GF-D8 (cell line): ENCODE results near the gene NOSIP.

Source experiments
- DNase-seq: peaks from one replicate; lab custom pipeline; 2025; lab: John Stamatoyannopoulos, UW

Gene NOSIP

GRCh38 chr19:49570997-49571676 lies 9.2 kb downstream of the NOSIP start:
- DNase-seq, result peak; percentile 2

GRCh38 chr19:49570138-49570856 lies 10.1 kb downstream of the NOSIP start:
- DNase-seq, result peak; percentile 56

- DNase-seq, result peak; percentile 40
These were observed 12.4 kb downstream of the NOSIP start for GRCh38 chr19:49567861-49568441.

GRCh38 chr19:49566302-49566701 lies 14.1 kb downstream of the NOSIP start:
- no peak for DNase-seq

- DNase-seq, result no peak
These were observed 15.1 kb downstream of the NOSIP start for GRCh38 chr19:49565261-49565660.

- DNase-seq, result no peak
These were observed 15.7 kb downstream of the NOSIP start for GRCh38 chr19:49564616-49565045.

DNA sequence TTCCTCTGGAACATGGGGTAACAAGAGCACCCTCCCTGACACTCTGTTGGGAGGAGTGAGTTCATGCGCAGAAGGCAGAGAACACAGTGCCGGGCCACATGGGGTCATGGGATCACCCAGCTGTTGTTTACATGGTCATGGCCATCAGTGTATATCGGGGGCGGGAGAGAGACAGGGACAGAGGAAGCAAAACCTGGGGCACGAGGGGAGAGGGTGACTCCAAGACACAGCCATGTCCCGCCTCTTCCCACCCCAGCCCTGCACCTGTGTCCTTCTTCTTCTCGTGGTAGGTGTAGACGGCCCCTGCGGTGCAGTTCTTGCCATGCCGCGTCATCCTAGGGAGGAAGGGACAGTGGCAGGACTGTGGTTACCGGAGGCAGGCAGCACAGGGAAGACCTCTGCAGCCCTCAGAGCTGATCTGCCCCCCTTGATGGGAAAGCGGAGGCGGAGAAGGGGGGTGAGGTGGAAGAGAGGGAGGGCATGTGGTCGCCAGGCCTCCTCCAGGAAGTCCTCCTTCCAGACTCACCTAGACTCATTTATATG lies 19.9 kb downstream of the NOSIP start:
- no peak for DNase-seq

DNA sequence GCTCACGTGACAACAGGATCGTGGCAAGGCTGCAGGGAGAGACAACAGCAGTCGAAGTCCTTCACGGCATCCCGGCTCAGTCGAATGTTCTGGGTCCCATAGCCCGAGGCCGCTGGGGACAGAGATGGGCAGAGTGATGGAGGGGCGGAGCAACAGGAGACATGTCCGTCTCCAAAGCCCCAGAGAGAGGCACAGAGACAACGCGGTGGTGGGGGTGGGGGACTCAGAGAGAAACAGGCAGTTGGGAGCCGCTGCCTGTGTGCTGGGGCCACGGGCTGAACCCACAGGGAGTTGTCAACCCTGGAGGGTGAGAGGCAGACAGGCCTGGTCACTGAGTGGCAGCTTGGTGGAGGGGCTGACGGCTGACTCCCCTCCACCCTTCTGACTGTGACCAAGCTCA lies 20.4 kb downstream of the NOSIP start:
- DNase-seq, result no peak

- no peak for DNase-seq
These were observed 20.9 kb downstream of the NOSIP start for GRCh38 chr19:49559443-49559842.

DNA sequence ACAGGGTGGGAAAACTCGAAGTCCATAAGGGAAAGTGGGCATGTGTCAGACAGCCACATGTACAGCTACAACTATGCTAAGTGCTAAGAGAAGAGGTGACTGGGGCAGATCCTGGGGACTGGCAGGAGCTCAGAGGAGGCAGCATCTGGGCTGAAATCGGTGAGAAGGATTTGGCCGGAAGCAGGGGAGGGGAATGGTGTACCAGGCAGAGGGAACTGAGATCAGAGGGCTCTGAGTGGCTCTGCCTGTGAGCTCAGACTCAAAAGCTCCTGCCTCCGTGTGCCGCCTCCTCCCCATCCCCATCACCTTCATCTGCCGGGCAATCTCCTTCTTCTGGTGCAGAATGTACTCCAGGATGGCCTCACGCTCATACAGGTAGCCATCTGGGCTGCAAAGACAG lies 21.8 kb downstream of the NOSIP start:
- DNase-seq, result no peak

DNA sequence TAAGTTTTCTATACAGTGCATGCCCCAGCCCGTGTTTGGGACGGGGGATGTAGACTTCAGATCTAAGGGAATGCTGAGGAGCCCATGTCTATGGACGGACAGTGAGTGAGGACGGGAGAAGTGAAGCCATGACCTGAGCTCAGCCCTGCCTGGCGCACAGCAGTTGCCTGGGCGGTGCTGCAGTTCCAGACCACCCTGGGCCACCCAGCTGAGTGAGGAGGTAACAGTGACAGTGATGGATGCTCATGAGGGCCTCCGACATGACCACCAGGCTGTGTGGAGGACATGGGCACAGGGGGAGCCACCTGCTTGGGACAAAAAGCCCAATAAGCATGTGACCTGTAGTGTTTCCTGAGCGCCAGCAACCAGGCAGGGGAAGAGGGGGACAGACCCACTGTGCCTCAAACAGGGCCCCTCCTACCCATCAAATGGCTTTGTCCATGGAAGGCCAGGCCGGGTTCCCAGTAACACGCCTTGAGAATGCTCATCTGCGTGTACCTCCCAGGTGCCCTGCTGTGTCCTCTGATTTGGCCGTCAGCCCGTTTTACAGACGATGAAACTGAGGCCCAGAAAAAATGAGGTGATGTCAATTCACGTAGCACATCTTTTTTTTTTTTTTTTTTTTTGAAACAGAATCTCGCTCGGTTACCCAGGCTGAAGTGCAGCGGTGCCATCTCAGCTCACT lies 22.6 kb downstream of the NOSIP start:
- no peak for DNase-seq

GRCh38 chr19:49556412-49557398 lies 23.7 kb downstream of the NOSIP start:
- DNase-seq, result no peak

- DNase-seq, result no peak
These were observed 24.6 kb downstream of the NOSIP start for GRCh38 chr19:49555600-49556411.

- DNase-seq, result no peak
These were observed 25.6 kb downstream of the NOSIP start for GRCh38 chr19:49554701-49555181.

GRCh38 chr19:49553451-49554271 lies 26.7 kb downstream of the NOSIP start:
- DNase-seq, result no peak

DNA sequence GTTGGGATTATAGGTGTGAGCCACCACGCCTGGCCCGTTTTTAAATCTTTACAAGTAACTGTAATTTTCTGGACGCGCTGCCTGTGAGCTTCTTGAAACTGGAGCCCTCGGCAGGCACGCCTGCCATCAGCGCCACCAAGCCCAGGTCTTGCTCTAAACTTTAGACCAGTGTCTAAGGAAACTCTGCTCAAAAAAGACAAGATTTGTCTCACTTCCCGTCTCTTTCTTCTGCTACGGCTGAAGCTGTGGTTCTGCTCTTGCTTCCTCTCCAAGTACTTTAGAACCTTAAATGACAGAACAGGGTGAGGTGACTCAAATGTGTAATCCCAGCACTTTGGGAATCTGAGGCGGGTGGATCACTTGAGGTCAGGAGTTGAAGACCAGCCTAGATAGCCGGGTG lies 27.6 kb downstream of the NOSIP start:
- no peak for DNase-seq

DNA sequence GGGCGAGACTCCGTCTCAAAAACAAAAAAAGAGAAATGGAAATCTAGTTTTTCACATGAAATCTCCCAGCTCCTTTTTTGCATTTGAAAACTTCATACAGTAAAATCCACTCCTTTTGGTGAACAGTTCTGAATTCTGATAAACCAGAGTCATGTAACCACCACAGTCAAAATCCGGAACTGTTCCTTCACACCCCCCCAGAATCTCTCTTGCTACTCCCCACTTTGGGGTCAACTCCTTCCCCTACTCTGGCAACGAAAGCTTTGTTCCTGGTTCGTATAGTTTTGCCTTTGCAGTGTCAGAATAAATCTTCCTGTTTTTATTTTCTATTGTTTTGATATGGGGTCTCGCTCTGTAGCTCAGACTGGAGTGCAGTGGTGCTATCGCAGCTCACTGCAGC lies 28.8 kb downstream of the NOSIP start:
- DNase-seq, result no peak

DNA sequence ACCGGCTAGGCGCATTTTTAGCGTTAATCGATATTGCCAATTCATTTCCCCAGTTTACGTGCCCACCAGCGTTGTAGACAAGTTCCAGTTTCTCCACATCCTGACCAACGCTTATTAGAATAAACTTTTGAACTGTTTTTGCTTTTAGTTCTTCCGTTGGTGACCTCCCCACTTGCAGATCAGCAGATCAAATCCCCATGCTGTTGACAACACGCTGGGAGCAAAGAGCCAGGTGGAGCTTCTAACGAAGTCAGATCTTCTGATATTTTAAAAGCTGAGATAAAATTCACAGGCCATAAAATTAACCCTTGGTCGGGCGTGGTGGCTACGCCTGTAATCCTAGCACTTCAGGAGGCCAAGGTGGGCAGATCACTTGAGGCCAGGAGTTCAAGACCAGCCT lies 31.3 kb downstream of the NOSIP start:
- no peak for DNase-seq

DNA sequence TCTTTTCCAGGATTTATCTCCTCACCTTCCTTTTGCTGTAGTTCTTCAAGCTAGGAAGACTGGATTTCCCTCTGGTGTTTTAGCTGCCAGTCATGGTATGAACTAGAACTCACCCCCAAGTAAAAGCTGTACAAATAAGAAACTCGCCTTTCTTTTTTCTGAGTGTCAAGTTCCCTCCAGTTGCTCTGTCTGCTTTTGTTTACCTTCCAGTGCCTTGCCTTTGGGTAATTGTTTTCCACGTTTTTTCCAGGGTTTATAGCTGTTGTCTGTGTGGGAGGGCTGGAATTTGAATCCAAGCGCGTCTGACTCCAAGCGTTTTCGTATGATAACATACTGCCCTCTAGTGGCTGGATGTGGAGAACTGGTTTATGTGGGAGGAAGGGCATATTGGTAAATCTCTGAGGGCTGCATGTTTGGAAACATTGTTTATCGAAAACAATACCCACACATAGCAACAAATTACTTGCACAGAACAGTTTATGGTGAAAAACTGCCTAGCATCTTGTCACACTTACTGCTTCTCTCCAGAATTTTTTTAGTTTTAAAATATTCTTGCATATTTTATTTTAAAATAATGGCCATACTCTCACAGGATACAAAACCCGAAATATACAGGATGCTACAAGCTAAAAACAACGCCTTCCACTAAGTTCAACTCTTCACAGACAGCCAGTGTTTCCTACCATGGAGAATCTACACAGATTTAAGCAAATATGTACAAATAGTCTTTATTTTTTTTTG lies 33.4 kb downstream of the NOSIP start:
- DNase-seq, result peak; percentile 26
